ENCODE results near the gene RNASEH1. TPM values are rescaled to one million over a fixed set of nuclear protein-coding genes. Genes with fewer than 3 reads are reported as not detected.

The RNASEH1 gene
- total and polyA plus RNA-seq, 2 of the 13 experiments (the other 11 are each of a cell fraction or from before 2014, with no cell fraction given): 14.5 to 57.4 TPM

DNA sequence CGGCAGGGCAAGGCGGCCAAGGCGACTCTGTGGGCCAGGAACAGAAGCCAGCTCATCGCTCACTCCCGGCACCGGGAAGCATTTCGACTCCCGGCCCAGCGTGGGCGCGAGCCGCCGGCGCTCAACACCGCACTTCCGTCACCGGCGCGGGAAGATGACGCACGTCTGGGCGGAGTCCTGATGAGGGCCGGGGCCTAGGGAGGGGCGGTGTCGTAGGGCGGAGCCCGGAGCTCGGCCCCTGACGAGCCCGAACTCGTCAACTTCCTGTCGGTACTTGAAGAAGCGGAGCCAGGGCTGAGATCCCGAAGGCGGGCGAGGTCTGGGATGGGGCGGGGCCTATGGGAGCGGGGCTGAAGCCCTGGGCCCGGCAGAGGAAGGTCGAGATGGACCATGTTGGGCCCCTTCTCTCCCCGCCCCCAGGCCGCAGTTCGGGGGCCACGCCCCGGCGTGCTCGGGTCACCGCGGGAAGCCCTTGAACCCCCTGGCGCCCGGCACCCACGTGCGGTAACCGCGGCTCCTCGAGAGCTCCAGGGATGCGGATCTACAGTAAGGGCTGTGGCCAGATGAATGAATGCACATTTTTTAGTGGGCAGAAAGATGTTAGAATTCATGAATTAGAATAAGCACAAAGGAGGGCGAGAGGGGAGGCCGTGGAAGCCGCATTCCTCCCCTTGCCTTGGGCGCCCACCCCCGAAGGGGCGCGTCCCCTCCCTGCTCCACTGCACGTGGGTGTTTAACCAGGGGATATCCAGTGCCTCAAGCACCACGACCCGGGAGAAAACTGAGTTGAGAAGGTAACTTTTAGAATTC, at the start of gene RNASEH1 (continued):
- TF ChIP-seq ZNF234 (CRISPR knock-in tag; conservative IDR thresholded peaks at IDR 0.05) (0 out of 2 replicates have a peak, but pooled peaks have one; percentile 69), KDM4B (CRISPR knock-in tag; IDR thresholded peaks at IDR 0.05) (0 out of 2 replicates have a peak, but pooled peaks have one; percentile 40), NONO (IDR thresholded peaks at IDR 0.05) (no peak), NONO (CRISPR knock-in tag; conservative IDR thresholded peaks at IDR 0.05) (peak; percentile 95), AGO2 (optimal IDR thresholded peaks at IDR 0.05; ENCODE audit: low read depth, low read length) (peak; percentile 80), ZNF33A (CRISPR knock-in tag; IDR thresholded peaks at IDR 0.05; ENCODE audit: borderline replicate concordance) (0 out of 2 replicates have a peak, but pooled peaks have one; percentile 18), GZF1 (CRISPR knock-in tag; IDR thresholded peaks at IDR 0.05) (peak; percentile 95), ZNF274 (CRISPR knock-in tag; IDR thresholded peaks at IDR 0.05) (peak; percentile 99), KDM2A (CRISPR knock-in tag; IDR thresholded peaks at IDR 0.05; ENCODE audit: borderline replicate concordance, low read depth) (peak; percentile 99), SOX5 (CRISPR knock-in tag; IDR thresholded peaks at IDR 0.05; ENCODE audit: borderline replicate concordance) (peak; percentile 72), NR2F6 (IDR thresholded peaks at IDR 0.05) (peak; percentile 60), NR2F6 (CRISPR knock-in tag; IDR thresholded peaks at IDR 0.05) (peak; percentile 92), ZNF235 (CRISPR knock-in tag; IDR thresholded peaks at IDR 0.05; ENCODE audit: borderline replicate concordance) (no peak; the same call in 1 of the 2 replicates), ZNF546 (CRISPR knock-in tag; conservative IDR thresholded peaks at IDR 0.05) (peak; percentile 97), FOXK2 (IDR thresholded peaks at IDR 0.05) (peak; percentile 72), ARNTL (CRISPR knock-in tag; IDR thresholded peaks at IDR 0.05) (peak; percentile 98), SRY (CRISPR knock-in tag; IDR thresholded peaks at IDR 0.05) (peak; percentile 83)
- TF ChIP-seq, protein P1, sequence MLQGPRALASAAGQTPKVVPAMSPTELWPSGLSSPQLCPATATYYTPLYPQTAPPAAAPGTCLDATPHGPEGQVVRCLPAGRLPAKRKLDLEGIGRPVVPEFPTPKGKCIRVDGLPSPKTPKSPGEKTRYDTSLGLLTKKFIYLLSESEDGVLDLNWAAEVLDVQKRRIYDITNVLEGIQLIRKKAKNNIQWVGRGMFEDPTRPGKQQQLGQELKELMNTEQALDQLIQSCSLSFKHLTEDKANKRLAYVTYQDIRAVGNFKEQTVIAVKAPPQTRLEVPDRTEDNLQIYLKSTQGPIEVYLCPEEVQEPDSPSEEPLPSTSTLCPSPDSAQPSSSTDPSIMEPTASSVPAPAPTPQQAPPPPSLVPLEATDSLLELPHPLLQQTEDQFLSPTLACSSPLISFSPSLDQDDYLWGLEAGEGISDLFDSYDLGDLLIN (CRISPR knock-in tag; IDR thresholded peaks at IDR 0.05; ENCODE audit: borderline replicate concordance): peak; percentile 90; the same call in 1 of the 2 replicates
- TF ChIP-seq, protein P2, sequence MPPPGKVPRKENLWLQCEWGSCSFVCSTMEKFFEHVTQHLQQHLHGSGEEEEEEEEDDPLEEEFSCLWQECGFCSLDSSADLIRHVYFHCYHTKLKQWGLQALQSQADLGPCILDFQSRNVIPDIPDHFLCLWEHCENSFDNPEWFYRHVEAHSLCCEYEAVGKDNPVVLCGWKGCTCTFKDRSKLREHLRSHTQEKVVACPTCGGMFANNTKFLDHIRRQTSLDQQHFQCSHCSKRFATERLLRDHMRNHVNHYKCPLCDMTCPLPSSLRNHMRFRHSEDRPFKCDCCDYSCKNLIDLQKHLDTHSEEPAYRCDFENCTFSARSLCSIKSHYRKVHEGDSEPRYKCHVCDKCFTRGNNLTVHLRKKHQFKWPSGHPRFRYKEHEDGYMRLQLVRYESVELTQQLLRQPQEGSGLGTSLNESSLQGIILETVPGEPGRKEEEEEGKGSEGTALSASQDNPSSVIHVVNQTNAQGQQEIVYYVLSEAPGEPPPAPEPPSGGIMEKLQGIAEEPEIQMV (CRISPR knock-in tag; IDR thresholded peaks at IDR 0.05; ENCODE audit: low read depth): peak; percentile 91
- TF ChIP-seq, protein P3, sequence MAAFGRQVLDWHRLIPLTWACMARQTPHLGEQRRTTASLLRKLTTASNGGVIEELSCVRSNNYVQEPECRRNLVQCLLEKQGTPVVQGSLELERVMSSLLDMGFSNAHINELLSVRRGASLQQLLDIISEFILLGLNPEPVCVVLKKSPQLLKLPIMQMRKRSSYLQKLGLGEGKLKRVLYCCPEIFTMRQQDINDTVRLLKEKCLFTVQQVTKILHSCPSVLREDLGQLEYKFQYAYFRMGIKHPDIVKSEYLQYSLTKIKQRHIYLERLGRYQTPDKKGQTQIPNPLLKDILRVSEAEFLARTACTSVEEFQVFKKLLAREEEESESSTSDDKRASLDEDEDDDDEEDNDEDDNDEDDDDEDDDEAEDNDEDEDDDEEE (CRISPR knock-in tag; IDR thresholded peaks at IDR 0.05): peak; percentile 69
- TF ChIP-seq, protein P4, sequence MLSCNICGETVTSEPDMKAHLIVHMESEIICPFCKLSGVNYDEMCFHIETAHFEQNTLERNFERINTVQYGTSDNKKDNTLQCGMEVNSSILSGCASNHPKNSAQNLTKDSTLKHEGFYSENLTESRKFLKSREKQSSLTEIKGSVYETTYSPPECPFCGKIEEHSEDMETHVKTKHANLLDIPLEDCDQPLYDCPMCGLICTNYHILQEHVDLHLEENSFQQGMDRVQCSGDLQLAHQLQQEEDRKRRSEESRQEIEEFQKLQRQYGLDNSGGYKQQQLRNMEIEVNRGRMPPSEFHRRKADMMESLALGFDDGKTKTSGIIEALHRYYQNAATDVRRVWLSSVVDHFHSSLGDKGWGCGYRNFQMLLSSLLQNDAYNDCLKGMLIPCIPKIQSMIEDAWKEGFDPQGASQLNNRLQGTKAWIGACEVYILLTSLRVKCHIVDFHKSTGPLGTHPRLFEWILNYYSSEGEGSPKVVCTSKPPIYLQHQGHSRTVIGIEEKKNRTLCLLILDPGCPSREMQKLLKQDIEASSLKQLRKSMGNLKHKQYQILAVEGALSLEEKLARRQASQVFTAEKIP (CRISPR knock-in tag; IDR thresholded peaks at IDR 0.05; ENCODE audit: borderline replicate concordance): no peak
- TF ChIP-seq, protein P5, sequence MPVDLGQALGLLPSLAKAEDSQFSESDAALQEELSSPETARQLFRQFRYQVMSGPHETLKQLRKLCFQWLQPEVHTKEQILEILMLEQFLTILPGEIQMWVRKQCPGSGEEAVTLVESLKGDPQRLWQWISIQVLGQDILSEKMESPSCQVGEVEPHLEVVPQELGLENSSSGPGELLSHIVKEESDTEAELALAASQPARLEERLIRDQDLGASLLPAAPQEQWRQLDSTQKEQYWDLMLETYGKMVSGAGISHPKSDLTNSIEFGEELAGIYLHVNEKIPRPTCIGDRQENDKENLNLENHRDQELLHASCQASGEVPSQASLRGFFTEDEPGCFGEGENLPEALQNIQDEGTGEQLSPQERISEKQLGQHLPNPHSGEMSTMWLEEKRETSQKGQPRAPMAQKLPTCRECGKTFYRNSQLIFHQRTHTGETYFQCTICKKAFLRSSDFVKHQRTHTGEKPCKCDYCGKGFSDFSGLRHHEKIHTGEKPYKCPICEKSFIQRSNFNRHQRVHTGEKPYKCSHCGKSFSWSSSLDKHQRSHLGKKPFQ (CRISPR knock-in tag; IDR thresholded peaks at IDR 0.05; ENCODE audit: insufficient replicate concordance): peak; percentile 94

Data from HepG2 (cell line).